K562 (cell line): ENCODE measurements around the gene CCDC85C.

ENCODE experiments used
- DDX20 ChIP-seq: fragments of 450-650 bp; IDR thresholded peaks from 2 replicates; pipeline ENCODE4 v1.6.1; 2016; ENCODE audit warnings: missing genetic modification characterization, low read depth, mild to moderate bottlenecking, missing compliant biosample characterization, moderate library complexity
- GTF2F1 ChIP-seq: IDR thresholded peaks from 2 replicates; pipeline ENCODE4 v1.6.1; 2011; ENCODE audit warnings: low read depth, low read length, improper control_type of control experiment
- PHF8 ChIP-seq: fragments of 200-600 bp; sonication (generic); IDR thresholded peaks from 2 replicates; pipeline ENCODE4 v1.6.1; 2012; ENCODE audit warnings: mixed run types, mild to moderate bottlenecking, inconsistent platforms, low read length, moderate library complexity, borderline replicate concordance
- POLR2AphosphoS2 ChIP-seq: IDR thresholded peaks from 2 replicates; pipeline ENCODE4 v1.6.1; 2012; ENCODE audit warnings: low read length, improper control_type of control experiment
- SMC3 ChIP-seq: conservative IDR thresholded peaks from 2 replicates; pipeline ENCODE4 v1.6.1; 2011; ENCODE audit warnings: low read depth, low read length, improper control_type of control experiment; ENCODE audit not compliant: insufficient read depth
- SREBF2 ChIP-seq: sonication (generic); formaldehyde crosslinking; IDR thresholded peaks from 2 replicates; pipeline ENCODE4 v1.4.0; 2020; ENCODE audit warnings: mild to moderate bottlenecking, missing genetic modification reagents
- TRIM24 ChIP-seq, 2 experiments: fragments of 450-650 bp; IDR thresholded peaks; 2 replicates each; pipeline ENCODE4 v1.6.1; 2016
- TRIM28 ChIP-seq: fragments of 450-650 bp; IDR thresholded peaks from 2 replicates; pipeline ENCODE4 v1.6.1; 2017
- YY1 ChIP-seq, 3 experiments: IDR thresholded peaks; 2 replicates each; pipeline ENCODE4 v1.6.1; 2011; ENCODE audit warnings: low read length in 2 of 3, mild to moderate bottlenecking in 2 of 3, moderate library complexity in 2 of 3, borderline replicate concordance in 1 of 3, control low read depth in 1 of 3, low read depth in 1 of 3; ENCODE audit not compliant: insufficient read depth in 3 of 3, insufficient replicate concordance in 2 of 3, control insufficient read depth in 1 of 3, insufficient read length in 1 of 3; ENCODE audit errors: extremely low read depth in 1 of 3
- ZNF224 ChIP-seq: sonication (generic); formaldehyde crosslinking; IDR thresholded peaks from 2 replicates; pipeline ENCODE4 v1.8.0; 2022; ENCODE audit warnings: mild to moderate bottlenecking, missing genetic modification reagents
- ZZZ3 ChIP-seq: fragments of 450-650 bp; IDR thresholded peaks from 2 replicates; pipeline ENCODE4 v1.6.1; 2016; ENCODE audit warnings: antibody characterized with exemption, mild to moderate bottlenecking, moderate library complexity
- TF ChIP-seq, protein P1 (sequence below): sonication (generic); formaldehyde crosslinking; IDR thresholded peaks from 2 replicates; pipeline ENCODE4 v1.8.1; 2023; ENCODE audit warnings: missing genetic modification reagents, mild to moderate bottlenecking, borderline replicate concordance
- TF ChIP-seq, protein P2 (sequence below), 3 experiments: IDR thresholded peaks in 2 of 3; conservative IDR thresholded peaks in 1 of 3; 2 replicates each; pipeline ENCODE4 v1.5.1; 2011 to 2012; ENCODE audit warnings: low read length in 3 of 3, mild to moderate bottlenecking in 3 of 3, control low read depth in 2 of 3, improper control_type of control experiment in 1 of 3, inconsistent platforms in 1 of 3, low read depth in 1 of 3, mixed read lengths in 1 of 3, moderate library complexity in 1 of 3; ENCODE audit not compliant: insufficient read depth in 2 of 3

DNA sequence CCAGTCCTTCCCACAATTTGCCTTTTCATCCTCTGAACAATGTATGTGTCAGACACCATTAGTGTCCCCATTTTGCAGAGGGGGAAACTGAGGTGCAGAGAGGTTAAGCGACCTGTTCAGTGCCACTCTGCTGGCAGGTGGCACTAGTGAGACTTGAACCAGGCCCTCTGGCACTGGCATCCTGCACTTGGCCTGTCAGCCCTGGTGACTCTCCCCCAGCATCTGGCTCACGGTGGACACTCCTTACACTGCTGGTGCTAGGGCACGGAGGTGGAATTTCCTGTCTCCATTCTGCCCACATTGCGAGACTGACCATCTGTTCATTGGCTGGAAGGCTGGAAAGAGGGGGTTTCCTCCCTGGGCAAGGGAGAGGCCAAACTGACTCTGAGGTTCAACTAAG is 74.1 kb downstream of the CCDC85C start:
- TF ChIP-seq POLR2AphosphoS2 (no peak), DDX20 (tag) (no peak), SREBF2 (CRISPR knock-in tag) (no peak), ZNF224 (CRISPR knock-in tag) (no peak), ZZZ3 (no peak), TRIM28 (no peak), SMC3 (no peak), PHF8 (no peak), YY1 (IDR thresholded peaks at IDR 0.05; ENCODE audit: borderline replicate concordance in 1 of 3, control insufficient read depth in 1 of 3, extremely low read depth in 1 of 3, insufficient read depth in 3 of 3, insufficient read length in 1 of 3, insufficient replicate concordance in 2 of 3, low read depth in 1 of 3, low read length in 2 of 3) (no peak), TRIM24 (IDR thresholded peaks at IDR 0.05) (no peak), GTF2F1 (no peak)
- TF ChIP-seq, protein P1, sequence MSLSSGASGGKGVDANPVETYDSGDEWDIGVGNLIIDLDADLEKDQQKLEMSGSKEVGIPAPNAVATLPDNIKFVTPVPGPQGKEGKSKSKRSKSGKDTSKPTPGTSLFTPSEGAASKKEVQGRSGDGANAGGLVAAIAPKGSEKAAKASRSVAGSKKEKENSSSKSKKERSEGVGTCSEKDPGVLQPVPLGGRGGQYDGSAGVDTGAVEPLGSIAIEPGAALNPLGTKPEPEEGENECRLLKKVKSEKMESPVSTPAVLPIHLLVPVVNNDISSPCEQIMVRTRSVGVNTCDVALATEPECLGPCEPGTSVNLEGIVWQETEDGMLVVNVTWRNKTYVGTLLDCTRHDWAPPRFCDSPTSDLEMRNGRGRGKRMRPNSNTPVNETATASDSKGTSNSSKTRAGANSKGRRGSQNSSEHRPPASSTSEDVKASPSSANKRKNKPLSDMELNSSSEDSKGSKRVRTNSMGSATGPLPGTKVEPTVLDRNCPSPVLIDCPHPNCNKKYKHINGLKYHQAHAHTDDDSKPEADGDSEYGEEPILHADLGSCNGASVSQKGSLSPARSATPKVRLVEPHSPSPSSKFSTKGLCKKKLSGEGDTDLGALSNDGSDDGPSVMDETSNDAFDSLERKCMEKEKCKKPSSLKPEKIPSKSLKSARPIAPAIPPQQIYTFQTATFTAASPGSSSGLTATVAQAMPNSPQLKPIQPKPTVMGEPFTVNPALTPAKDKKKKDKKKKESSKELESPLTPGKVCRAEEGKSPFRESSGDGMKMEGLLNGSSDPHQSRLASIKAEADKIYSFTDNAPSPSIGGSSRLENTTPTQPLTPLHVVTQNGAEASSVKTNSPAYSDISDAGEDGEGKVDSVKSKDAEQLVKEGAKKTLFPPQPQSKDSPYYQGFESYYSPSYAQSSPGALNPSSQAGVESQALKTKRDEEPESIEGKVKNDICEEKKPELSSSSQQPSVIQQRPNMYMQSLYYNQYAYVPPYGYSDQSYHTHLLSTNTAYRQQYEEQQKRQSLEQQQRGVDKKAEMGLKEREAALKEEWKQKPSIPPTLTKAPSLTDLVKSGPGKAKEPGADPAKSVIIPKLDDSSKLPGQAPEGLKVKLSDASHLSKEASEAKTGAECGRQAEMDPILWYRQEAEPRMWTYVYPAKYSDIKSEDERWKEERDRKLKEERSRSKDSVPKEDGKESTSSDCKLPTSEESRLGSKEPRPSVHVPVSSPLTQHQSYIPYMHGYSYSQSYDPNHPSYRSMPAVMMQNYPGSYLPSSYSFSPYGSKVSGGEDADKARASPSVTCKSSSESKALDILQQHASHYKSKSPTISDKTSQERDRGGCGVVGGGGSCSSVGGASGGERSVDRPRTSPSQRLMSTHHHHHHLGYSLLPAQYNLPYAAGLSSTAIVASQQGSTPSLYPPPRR (CRISPR knock-in tag) = no peak
- TF ChIP-seq, protein P2, sequence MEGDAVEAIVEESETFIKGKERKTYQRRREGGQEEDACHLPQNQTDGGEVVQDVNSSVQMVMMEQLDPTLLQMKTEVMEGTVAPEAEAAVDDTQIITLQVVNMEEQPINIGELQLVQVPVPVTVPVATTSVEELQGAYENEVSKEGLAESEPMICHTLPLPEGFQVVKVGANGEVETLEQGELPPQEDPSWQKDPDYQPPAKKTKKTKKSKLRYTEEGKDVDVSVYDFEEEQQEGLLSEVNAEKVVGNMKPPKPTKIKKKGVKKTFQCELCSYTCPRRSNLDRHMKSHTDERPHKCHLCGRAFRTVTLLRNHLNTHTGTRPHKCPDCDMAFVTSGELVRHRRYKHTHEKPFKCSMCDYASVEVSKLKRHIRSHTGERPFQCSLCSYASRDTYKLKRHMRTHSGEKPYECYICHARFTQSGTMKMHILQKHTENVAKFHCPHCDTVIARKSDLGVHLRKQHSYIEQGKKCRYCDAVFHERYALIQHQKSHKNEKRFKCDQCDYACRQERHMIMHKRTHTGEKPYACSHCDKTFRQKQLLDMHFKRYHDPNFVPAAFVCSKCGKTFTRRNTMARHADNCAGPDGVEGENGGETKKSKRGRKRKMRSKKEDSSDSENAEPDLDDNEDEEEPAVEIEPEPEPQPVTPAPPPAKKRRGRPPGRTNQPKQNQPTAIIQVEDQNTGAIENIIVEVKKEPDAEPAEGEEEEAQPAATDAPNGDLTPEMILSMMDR (IDR thresholded peaks at IDR 0.05 in 2 of 3, conservative IDR thresholded peaks at IDR 0.05 in 1 of 3; ENCODE audit: insufficient read depth in 2 of 3, low read depth in 1 of 3, low read length in 3 of 3) = no peak
